ENCODE data around the gene TNFRSF8.

DNA sequence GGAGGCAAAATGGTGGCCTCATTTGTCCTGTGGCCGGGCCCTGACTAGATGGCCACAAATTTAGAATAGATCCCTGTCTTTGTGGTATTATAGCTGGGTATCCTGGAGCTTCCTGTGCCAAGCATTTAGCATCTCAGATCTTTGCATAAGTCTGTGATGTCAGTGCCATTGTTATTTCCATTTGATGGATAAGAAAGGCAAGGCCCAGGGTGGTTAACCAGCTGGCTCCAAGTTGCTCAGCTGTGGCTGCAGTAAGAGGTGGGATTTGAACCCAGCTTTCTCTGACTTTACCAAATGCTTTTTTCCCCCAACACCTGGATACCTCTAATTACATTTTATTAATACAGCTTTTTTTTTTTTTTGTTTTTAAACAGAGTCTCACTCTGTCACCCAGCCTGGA is 11.7 kb upstream of the TNFRSF8 start:
- TF ChIP-seq GATA2 (CRISPR knock-in tag; IDR thresholded peaks at IDR 0.05) (no peak), KAT7 (CRISPR knock-in tag; IDR thresholded peaks at IDR 0.05; ENCODE audit: borderline replicate concordance) (no peak), BHLHE40 (IDR thresholded peaks at IDR 0.05; ENCODE audit: low read length) (no peak), CAMTA2 (CRISPR knock-in tag; conservative IDR thresholded peaks at IDR 0.05) (no peak), FOXK2 (conservative IDR thresholded peaks at IDR 0.05 in 1 of 2, IDR thresholded peaks at IDR 0.05 in 1 of 2; ENCODE audit: low read depth in 2 of 2) (no peak), POLR2AphosphoS5 (IDR thresholded peaks at IDR 0.05; ENCODE audit: control insufficient read depth, insufficient read depth, low read depth, low read length) (no peak), EZH2 (IDR thresholded peaks at IDR 0.05; ENCODE audit: borderline replicate concordance, low read depth, low read length) (no peak), RFX5 (IDR thresholded peaks at IDR 0.05; ENCODE audit: low read depth, low read length) (no peak)
- TF ChIP-seq, protein P1, sequence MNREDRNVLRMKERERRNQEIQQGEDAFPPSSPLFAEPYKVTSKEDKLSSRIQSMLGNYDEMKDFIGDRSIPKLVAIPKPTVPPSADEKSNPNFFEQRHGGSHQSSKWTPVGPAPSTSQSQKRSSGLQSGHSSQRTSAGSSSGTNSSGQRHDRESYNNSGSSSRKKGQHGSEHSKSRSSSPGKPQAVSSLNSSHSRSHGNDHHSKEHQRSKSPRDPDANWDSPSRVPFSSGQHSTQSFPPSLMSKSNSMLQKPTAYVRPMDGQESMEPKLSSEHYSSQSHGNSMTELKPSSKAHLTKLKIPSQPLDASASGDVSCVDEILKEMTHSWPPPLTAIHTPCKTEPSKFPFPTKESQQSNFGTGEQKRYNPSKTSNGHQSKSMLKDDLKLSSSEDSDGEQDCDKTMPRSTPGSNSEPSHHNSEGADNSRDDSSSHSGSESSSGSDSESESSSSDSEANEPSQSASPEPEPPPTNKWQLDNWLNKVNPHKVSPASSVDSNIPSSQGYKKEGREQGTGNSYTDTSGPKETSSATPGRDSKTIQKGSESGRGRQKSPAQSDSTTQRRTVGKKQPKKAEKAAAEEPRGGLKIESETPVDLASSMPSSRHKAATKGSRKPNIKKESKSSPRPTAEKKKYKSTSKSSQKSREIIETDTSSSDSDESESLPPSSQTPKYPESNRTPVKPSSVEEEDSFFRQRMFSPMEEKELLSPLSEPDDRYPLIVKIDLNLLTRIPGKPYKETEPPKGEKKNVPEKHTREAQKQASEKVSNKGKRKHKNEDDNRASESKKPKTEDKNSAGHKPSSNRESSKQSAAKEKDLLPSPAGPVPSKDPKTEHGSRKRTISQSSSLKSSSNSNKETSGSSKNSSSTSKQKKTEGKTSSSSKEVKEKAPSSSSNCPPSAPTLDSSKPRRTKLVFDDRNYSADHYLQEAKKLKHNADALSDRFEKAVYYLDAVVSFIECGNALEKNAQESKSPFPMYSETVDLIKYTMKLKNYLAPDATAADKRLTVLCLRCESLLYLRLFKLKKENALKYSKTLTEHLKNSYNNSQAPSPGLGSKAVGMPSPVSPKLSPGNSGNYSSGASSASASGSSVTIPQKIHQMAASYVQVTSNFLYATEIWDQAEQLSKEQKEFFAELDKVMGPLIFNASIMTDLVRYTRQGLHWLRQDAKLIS (CRISPR knock-in tag; IDR thresholded peaks at IDR 0.05), result no peak
- TF ChIP-seq, protein P2, sequence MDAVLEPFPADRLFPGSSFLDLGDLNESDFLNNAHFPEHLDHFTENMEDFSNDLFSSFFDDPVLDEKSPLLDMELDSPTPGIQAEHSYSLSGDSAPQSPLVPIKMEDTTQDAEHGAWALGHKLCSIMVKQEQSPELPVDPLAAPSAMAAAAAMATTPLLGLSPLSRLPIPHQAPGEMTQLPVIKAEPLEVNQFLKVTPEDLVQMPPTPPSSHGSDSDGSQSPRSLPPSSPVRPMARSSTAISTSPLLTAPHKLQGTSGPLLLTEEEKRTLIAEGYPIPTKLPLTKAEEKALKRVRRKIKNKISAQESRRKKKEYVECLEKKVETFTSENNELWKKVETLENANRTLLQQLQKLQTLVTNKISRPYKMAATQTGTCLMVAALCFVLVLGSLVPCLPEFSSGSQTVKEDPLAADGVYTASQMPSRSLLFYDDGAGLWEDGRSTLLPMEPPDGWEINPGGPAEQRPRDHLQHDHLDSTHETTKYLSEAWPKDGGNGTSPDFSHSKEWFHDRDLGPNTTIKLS (IDR thresholded peaks at IDR 0.05; ENCODE audit: borderline replicate concordance, low read depth), result no peak
